Osteocyte (in vitro differentiated cells): ENCODE measurements around the gene EFCAB6. TPM values are rescaled to one million over a fixed set of nuclear protein-coding genes. Genes with fewer than 3 reads are reported as not detected.

ENCODE experiments used
- DNase-seq: peaks from one replicate; pipeline ENCODE4 v3.0.0; 2021; ENCODE audit warnings: mixed read lengths; ENCODE audit not compliant: unreplicated experiment; ENCODE audit errors: extremely low spot score
- H3K27ac Mint-ChIP-seq: one replicate; pipeline ENCODE4 v1.8.0; 2021; ENCODE audit warnings: mild to moderate bottlenecking, mixed read lengths; ENCODE audit not compliant: unreplicated experiment
- H3K27me3 Mint-ChIP-seq: one replicate; pipeline ENCODE4 v1.8.0; 2021; ENCODE audit warnings: mixed read lengths; ENCODE audit not compliant: unreplicated experiment
- H3K36me3 Mint-ChIP-seq: one replicate; pipeline ENCODE4 v1.8.0; 2021; ENCODE audit warnings: mixed read lengths; ENCODE audit not compliant: unreplicated experiment
- H3K4me1 Mint-ChIP-seq: one replicate; pipeline ENCODE4 v1.8.0; 2021; ENCODE audit warnings: mixed read lengths; ENCODE audit not compliant: unreplicated experiment
- H3K4me3 Mint-ChIP-seq: one replicate; pipeline ENCODE4 v1.8.0; 2021; ENCODE audit warnings: mild to moderate bottlenecking, moderate library complexity, mixed read lengths; ENCODE audit not compliant: unreplicated experiment
- H3K9me3 Mint-ChIP-seq: one replicate; pipeline ENCODE4 v1.8.0; 2021; ENCODE audit warnings: mixed read lengths; ENCODE audit not compliant: unreplicated experiment
- CTCF ChIP-seq: fragments of 200-600 bp; sonication (generic); IDR thresholded peaks from 2 replicates; pipeline ENCODE4 v1.5.0; 2021; ENCODE audit warnings: antibody characterized with exemption, mild to moderate bottlenecking, moderate library complexity
- total RNA-seq: library from RNA; stranded (reverse); gene quantifications from 2 replicates; pipeline ENCODE4 v1.2.1, GENCODE V29; 2021

Gene EFCAB6
- total RNA-seq, 1 donor from 2014 or later, result 1.4 TPM

GRCh38 chr22:43535336-43535735 lies 276.8 kb downstream of the EFCAB6 start:
- no peak overlapping the region for H3K27ac Mint-ChIP-seq
- no peaks in the 10 kb centered on the region for H3K36me3 Mint-ChIP-seq
- no peaks in the 10 kb centered on the region for H3K4me1 Mint-ChIP-seq
- no peaks in the 10 kb centered on the region for H3K9me3 Mint-ChIP-seq
- H3K27me3 Mint-ChIP-seq, result peaks cover 2% of the 10 kb centered on the region
- peak; percentile 59 for DNase-seq
- TF ChIP-seq CTCF, result no peak
- no peak overlapping the region for H3K4me3 Mint-ChIP-seq

GRCh38 chr22:43534916-43535315 lies 277.2 kb downstream of the EFCAB6 start:
- Mint-ChIP-seq H3K4me1 (no peaks in the 10 kb centered on the region), H3K4me3 (no peak overlapping the region)
- no peak for TF ChIP-seq CTCF

GRCh38 chr22:43533656-43534428 lies 278.3 kb downstream of the EFCAB6 start:
- peak; percentile 57 for DNase-seq
- Mint-ChIP-seq H3K9me3 (no peaks in the 10 kb centered on the region), H3K27ac (no peak overlapping the region), H3K36me3 (no peaks in the 10 kb centered on the region), H3K4me3 (no peak overlapping the region), H3K4me1 (no peaks in the 10 kb centered on the region), H3K27me3 (peaks cover 2% of the 10 kb centered on the region)
- TF ChIP-seq CTCF, result no peak

More at GRCh38 chr22:43534916-43535315, 277.2 kb downstream of the EFCAB6 start:
- Mint-ChIP-seq H3K27me3 (peaks cover 2% of the 10 kb centered on the region), H3K9me3 (no peaks in the 10 kb centered on the region), H3K27ac (no peak overlapping the region), H3K36me3 (no peaks in the 10 kb centered on the region)
- peak; percentile 64 for DNase-seq

GRCh38 chr22:43533156-43533530 lies 279.0 kb downstream of the EFCAB6 start:
- Mint-ChIP-seq H3K36me3 (no peaks in the 10 kb centered on the region), H3K4me3 (no peak overlapping the region), H3K9me3 (no peaks in the 10 kb centered on the region), H3K27me3 (peaks cover 2% of the 10 kb centered on the region), H3K27ac (no peak overlapping the region), H3K4me1 (no peaks in the 10 kb centered on the region)
- peak; percentile 62 for DNase-seq
- no peak for TF ChIP-seq CTCF

- Mint-ChIP-seq H3K4me1 (no peaks in the 10 kb centered on the region), H3K27me3 (no peaks in the 10 kb centered on the region), H3K9me3 (no peaks in the 10 kb centered on the region), H3K4me3 (no peak overlapping the region), H3K36me3 (no peaks in the 10 kb centered on the region), H3K27ac (no peak overlapping the region)
- no peak for TF ChIP-seq CTCF
- no peak for DNase-seq
Observed at GRCh38 chr22:43532301-43533155, 279.6 kb downstream of the EFCAB6 start.
